ENCODE results near the gene MUC12. TPM values are rescaled to one million over a fixed set of nuclear protein-coding genes. Genes with fewer than 3 reads are reported as not detected.
"Not testable (repeated sequence)": the region's sequence is repeated elsewhere in the genome, so short reads cannot be mapped to it uniquely, and the experiment has no call there.

MUC12 gene
- polyA plus RNA-seq, 4 donors = 2.6 to 31.8 (median 17.0) TPM

DNA sequence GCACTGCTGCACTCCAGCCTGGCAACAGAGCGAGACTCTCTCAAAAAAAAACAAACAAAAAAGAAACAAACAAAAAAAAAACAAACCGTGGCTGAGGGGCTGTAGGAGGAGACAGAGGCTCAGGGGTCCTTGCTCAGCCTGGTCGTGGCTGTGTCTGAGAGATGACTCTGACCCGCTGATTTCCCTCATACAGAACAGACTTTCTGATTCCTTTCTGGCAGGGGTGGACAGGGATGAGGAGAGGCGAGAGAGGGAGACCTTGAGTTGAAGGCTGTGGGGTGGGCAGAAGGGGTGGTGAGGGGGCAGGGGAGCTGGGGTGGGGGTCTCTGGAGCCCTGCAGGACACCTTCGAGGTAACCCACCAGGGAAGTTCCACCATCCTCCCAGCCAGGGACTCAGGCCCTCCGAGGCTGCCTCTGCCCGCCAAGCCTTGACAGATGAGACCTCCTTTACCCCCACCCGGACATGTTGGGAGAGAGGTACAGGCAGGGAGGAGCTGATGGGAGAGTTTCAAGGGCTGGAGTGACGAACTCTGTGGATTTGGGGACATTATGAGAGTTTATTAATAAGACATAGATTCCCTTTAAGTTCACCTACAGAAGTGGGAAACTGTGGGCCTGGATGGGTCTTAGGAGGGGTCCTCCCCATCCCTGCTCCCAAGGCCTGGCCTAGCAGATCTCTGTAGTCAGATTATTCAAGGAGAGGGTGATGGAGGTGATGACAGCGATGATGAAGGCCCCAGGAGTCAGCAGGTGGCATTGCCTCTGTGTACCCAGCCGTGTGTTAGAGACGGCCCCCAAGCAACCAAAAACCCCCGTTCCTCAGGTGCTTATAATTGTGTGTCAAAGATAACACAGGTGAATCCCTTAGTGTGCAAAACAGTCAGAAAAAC lies 2.0 kb downstream of the MUC12 start:
- peaks cover 0 to 35% (median 8%) of the 10 kb centered on the region in 3 donors for H3K36me3 ChIP-seq (ENCODE audit: control insufficient read depth in 3 of 3, insufficient read depth in 2 of 3, low read depth in 1 of 3, low read length in 3 of 3)
- H3K27me3 ChIP-seq (ENCODE audit: control insufficient read depth in 3 of 3, insufficient read depth in 3 of 3, low read length in 3 of 3) = peaks cover 0 to 19% (median 13%) of the 10 kb centered on the region in 3 donors
- FAIRE-seq (no peak), DNase-seq (no peak)
- H3K4me3 ChIP-seq (ENCODE audit: low read depth in 1 of 3, low read length in 3 of 3) = no peak overlapping the region
- WGBS, 3 donors = 52 to 61% (median 61%) methylated on average over 14 of the region's 14 CpGs
- peaks cover 0 to 17% of the 10 kb centered on the region in 2 donors for H3K9me3 ChIP-seq (ENCODE audit: control insufficient read depth in 2 of 2, insufficient read depth in 1 of 2, low read depth in 1 of 2, low read length in 1 of 2)
- no peak overlapping the region for H3K27ac ChIP-seq (ENCODE audit: low read depth in 1 of 3, low read length in 2 of 3)
- peaks cover 0 to 34% (median under 1%) of the 10 kb centered on the region in 3 donors for H3K4me1 ChIP-seq (ENCODE audit: control insufficient read depth in 3 of 3, insufficient read depth in 2 of 3, low read depth in 1 of 3, low read length in 2 of 3)

DNA sequence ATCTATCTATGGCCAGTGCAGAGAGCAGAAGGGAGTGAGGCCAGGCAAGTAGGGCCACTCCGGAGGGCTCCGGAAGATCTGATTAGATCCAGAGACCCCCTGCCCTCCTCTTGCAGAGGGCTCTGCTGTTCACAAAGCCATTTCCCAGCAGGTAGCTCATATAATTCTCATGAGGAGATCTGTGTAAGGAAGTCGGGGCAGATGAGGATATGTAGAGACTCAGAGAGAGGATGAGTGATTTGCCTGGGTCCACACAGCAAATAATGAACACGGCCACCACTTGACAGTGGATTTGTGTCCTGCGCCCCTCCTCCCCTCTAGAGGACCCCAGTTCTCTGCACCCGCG lies 2.6 kb downstream of the MUC12 start:
- Histone ChIP-seq H3K4me3 (ENCODE audit: low read depth in 1 of 3, low read length in 3 of 3) (no peak overlapping the region), H3K36me3 (ENCODE audit: control insufficient read depth in 3 of 3, insufficient read depth in 2 of 3, low read depth in 1 of 3, low read length in 3 of 3) (peaks cover 0 to 31% (median 8%) of the 10 kb centered on the region in 3 donors), H3K4me1 (ENCODE audit: control insufficient read depth in 3 of 3, insufficient read depth in 2 of 3, low read depth in 1 of 3, low read length in 2 of 3) (peaks cover 0 to 29% (median 0%) of the 10 kb centered on the region in 3 donors), H3K27me3 (ENCODE audit: control insufficient read depth in 3 of 3, insufficient read depth in 3 of 3, low read length in 3 of 3) (peaks cover 0 to 13% (median 8%) of the 10 kb centered on the region in 3 donors), H3K9me3 (ENCODE audit: control insufficient read depth in 2 of 2, insufficient read depth in 1 of 2, low read depth in 1 of 2, low read length in 1 of 2) (peaks cover 0 to 17% of the 10 kb centered on the region in 2 donors), H3K27ac (ENCODE audit: low read depth in 1 of 3, low read length in 2 of 3) (no peak overlapping the region)
- no peak for DNase-seq
- FAIRE-seq = no peak
- 60 to 73% (median 62%) methylated on average over 7 of the region's 7 CpGs for WGBS, 3 donors

DNA sequence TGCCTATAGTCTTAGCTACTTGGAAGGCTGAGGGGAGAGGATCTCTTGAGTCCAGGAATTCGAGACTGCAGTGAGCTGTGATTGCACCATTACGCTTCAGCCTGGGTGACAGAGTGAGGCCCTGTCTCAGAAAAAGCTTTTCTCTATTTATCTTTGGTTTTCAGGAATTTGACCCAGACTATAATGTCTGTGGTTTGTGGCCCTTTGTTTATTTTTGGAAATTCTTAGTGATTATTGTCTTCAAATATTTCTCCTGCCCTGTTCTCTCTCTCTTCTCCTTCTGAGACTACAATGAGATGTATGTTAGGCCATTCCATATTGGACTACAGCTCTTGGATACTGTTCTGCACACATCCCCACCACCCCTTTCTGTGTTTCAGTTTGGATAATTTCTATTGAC lies 4.7 kb downstream of the MUC12 start:
- no peak for DNase-seq
- no peak for FAIRE-seq
- Histone ChIP-seq H3K27ac (ENCODE audit: low read depth in 1 of 3, low read length in 2 of 3) (no peak overlapping the region), H3K9me3 (ENCODE audit: control insufficient read depth in 2 of 2, insufficient read depth in 1 of 2, low read depth in 1 of 2, low read length in 1 of 2) (peaks cover 0 to 17% of the 10 kb centered on the region in 2 donors), H3K36me3 (ENCODE audit: control insufficient read depth in 3 of 3, insufficient read depth in 2 of 3, low read depth in 1 of 3, low read length in 3 of 3) (peaks cover 0 to 10% (median 2%) of the 10 kb centered on the region in 3 donors), H3K27me3 (ENCODE audit: control insufficient read depth in 3 of 3, insufficient read depth in 3 of 3, low read length in 3 of 3) (peaks cover 0 to 3% (median 0%) of the 10 kb centered on the region in 3 donors), H3K4me1 (ENCODE audit: control insufficient read depth in 3 of 3, insufficient read depth in 2 of 3, low read depth in 1 of 3, low read length in 2 of 3) (peaks cover 0 to 19% (median 0%) of the 10 kb centered on the region in 3 donors), H3K4me3 (ENCODE audit: low read depth in 1 of 3, low read length in 3 of 3) (no peak overlapping the region)
- WGBS, 3 donors = 69 to 92% (median 85%) methylated on average over 2 of the region's 2 CpGs

DNA sequence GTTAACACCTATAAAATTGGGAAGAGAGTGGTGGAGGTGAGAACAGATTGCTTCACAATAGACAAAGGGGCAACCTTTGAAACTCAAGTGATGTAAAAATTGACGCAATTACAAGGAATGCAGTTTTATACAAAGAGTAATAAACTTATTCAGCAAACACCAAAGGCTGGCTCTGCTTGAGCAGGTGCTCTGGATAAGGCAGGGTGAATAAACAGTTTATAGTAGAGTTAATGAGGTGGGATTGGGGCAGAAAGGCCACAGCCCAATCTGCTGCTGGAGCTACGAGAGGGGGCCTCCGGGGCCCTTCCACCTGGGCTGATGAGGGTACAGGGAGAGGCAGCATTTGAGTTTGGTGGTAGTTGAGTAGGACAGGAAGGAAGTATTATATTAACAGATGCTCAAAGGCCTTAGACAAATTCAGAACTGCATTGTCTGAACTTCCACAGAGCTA lies 6.0 kb downstream of the MUC12 start:
- WGBS, 3 donors = 8 to 38% (median 30%) methylated on average over 3 of the region's 3 CpGs

DNA sequence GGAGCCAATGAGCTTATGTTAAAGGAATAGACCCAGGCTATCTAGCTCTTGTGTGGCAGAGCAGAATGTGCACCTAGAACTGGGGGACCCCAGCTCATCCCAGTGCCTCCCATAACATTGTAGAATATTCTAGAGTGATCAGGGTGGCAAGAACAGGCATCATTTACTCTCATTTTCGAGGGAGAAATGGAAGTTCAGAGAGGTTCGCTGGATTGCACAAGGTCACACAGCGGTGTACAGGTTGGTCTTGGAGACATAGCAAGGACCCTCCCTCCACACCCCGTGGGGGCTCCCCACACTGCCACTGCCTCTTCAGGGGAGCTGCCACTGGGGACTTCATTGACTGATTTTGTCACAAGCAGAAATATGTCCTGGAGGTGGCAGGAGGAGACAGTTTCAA lies 8.9 kb downstream of the MUC12 start:
- Histone ChIP-seq H3K9me3 (ENCODE audit: control insufficient read depth in 2 of 2, insufficient read depth in 1 of 2, low read depth in 1 of 2, low read length in 1 of 2) (peaks cover 0 to 17% of the 10 kb centered on the region in 2 donors), H3K4me1 (ENCODE audit: control insufficient read depth in 3 of 3, insufficient read depth in 2 of 3, low read depth in 1 of 3, low read length in 2 of 3) (peaks cover 0 to 16% (median 0%) of the 10 kb centered on the region in 3 donors), H3K4me3 (ENCODE audit: low read depth in 1 of 3, low read length in 3 of 3) (no peak overlapping the region), H3K27ac (ENCODE audit: low read depth in 1 of 3, low read length in 2 of 3) (no peak overlapping the region), H3K27me3 (ENCODE audit: control insufficient read depth in 3 of 3, insufficient read depth in 3 of 3, low read length in 3 of 3) (no peaks in the 10 kb centered on the region), H3K36me3 (ENCODE audit: control insufficient read depth in 3 of 3, insufficient read depth in 2 of 3, low read depth in 1 of 3, low read length in 3 of 3) (no peaks in the 10 kb centered on the region)
- FAIRE-seq (no peak), DNase-seq (no peak)
- 83 to 85% (median 85%) methylated on average over 4 of the region's 4 CpGs for WGBS, 3 donors

More for the DNA sequence above, 6.0 kb downstream of the MUC12 start:
- H3K27ac ChIP-seq (ENCODE audit: low read depth in 1 of 3, low read length in 2 of 3) = peak overlapping the region in 2 of 3 donors; percentile 61 to 77
- FAIRE-seq = no peak
- peaks cover 0 to 17% of the 10 kb centered on the region in 2 donors for H3K9me3 ChIP-seq (ENCODE audit: control insufficient read depth in 2 of 2, insufficient read depth in 1 of 2, low read depth in 1 of 2, low read length in 1 of 2)
- DNase-seq = peak; percentile 81 to 83
- H3K4me3 ChIP-seq (ENCODE audit: low read depth in 1 of 3, low read length in 3 of 3) = no peak overlapping the region
- peaks cover 0 to 3% (median 0%) of the 10 kb centered on the region in 3 donors for H3K27me3 ChIP-seq (ENCODE audit: control insufficient read depth in 3 of 3, insufficient read depth in 3 of 3, low read length in 3 of 3)
- peaks cover 0 to 2% (median 0%) of the 10 kb centered on the region in 3 donors for H3K36me3 ChIP-seq (ENCODE audit: control insufficient read depth in 3 of 3, insufficient read depth in 2 of 3, low read depth in 1 of 3, low read length in 3 of 3)
- peaks cover 0 to 13% (median 0%) of the 10 kb centered on the region in 3 donors for H3K4me1 ChIP-seq (ENCODE audit: control insufficient read depth in 3 of 3, insufficient read depth in 2 of 3, low read depth in 1 of 3, low read length in 2 of 3)

DNA sequence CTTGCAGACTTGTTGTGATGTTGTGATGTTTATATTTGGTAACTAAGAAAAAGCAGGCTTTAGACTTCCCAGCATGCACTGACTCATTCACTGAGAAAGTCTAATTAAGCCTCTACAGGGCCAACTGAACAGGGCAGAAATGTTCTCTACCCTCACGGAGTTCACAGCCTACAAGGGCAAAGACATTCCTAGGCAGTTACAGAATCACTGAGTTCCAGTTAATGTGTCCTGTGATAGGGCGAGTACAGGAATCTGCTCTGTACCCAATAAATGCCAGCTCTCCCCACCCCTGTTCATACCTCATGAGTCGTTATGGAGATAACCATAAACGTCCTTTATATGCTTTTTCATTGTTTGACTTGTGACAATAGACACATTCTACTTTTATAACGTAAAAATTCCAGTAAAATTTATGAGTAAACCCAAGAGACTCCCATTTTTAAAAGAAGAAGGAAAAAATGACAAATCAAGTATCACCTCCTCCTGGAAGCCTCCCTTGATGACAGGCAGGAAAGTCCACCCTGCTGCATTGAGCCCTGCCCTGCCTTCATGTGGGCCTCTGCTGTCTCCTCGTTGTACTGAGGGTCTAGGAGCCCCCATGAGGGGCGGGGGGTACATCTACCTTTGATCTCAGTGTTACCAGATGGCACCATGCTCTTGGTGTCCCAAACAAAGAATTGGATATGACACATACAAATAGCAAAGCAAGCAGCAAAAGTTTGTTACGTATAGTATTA lies 14.3 kb downstream of the MUC12 start:
- no peaks in the 10 kb centered on the region for H3K27me3 ChIP-seq (ENCODE audit: control insufficient read depth in 3 of 3, insufficient read depth in 3 of 3, low read length in 3 of 3)
- peak overlapping the region; percentile 42 to 51 (median 43) for H3K27ac ChIP-seq (ENCODE audit: low read depth in 1 of 3, low read length in 2 of 3)
- no peaks in the 10 kb centered on the region for H3K9me3 ChIP-seq (ENCODE audit: control insufficient read depth in 2 of 2, insufficient read depth in 1 of 2, low read depth in 1 of 2, low read length in 1 of 2)
- FAIRE-seq = no peak
- 15 to 52% (median 27%) methylated on average over 8 of the region's 8 CpGs for WGBS, 3 donors
- no peaks in the 10 kb centered on the region for H3K36me3 ChIP-seq (ENCODE audit: control insufficient read depth in 3 of 3, insufficient read depth in 2 of 3, low read depth in 1 of 3, low read length in 3 of 3)
- peak; percentile 76 to 97 for DNase-seq
- H3K4me1 ChIP-seq (ENCODE audit: control insufficient read depth in 3 of 3, insufficient read depth in 2 of 3, low read depth in 1 of 3, low read length in 2 of 3) = peaks cover 0 to 4% (median 0%) of the 10 kb centered on the region in 3 donors
- no peak overlapping the region for H3K4me3 ChIP-seq (ENCODE audit: low read depth in 1 of 3, low read length in 3 of 3)

DNA sequence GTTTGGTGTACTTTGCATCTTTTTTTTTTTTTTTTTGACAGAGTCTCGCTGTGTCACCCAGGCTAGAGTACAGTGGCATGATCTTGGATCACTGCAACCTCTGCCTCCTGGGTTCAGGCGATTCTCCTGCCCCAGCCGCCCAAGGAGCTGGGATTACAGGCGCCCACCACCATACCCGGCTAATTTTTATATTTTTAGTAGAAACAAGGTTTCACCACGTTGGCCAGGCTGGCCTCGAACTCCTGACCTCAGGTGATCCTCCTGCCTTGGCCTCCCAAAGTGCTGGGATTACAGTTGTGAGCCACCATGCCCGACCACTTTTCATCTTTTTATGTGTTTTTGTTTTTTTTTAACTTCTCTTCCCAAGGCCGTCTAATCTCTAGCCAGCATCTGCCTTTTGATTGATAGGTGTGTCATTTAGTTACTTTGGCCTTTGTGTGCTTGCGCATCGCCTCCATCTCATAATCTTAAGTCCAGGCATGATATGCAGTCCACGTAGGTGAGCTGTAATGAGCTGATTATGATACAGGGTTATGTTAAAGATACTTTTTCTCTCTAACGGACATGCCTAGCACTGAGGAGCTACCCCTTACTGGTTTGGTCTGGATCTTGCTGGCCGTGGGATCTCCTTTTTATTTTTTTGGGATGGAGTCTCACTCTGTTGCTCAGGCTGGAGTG lies 15.0 kb downstream of the MUC12 start:
- WGBS, 3 donors = 28 to 59% (median 40%) methylated on average over 14 of the region's 14 CpGs
- not testable (repeated sequence) for H3K36me3 ChIP-seq (ENCODE audit: control insufficient read depth in 3 of 3, insufficient read depth in 2 of 3, low read depth in 1 of 3, low read length in 3 of 3); H3K4me3 ChIP-seq (ENCODE audit: low read depth in 1 of 3, low read length in 3 of 3); FAIRE-seq; H3K4me1 ChIP-seq (ENCODE audit: control insufficient read depth in 3 of 3, insufficient read depth in 2 of 3, low read depth in 1 of 3, low read length in 2 of 3); H3K9me3 ChIP-seq (ENCODE audit: control insufficient read depth in 2 of 2, insufficient read depth in 1 of 2, low read depth in 1 of 2, low read length in 1 of 2); H3K27me3 ChIP-seq (ENCODE audit: control insufficient read depth in 3 of 3, insufficient read depth in 3 of 3, low read length in 3 of 3)
- DNase-seq = peak in 1 of 2 donors; percentile 85
- H3K27ac ChIP-seq (ENCODE audit: low read depth in 1 of 3, low read length in 2 of 3) = peak overlapping the region in 1 of 3 donors; percentile 43

Measured in small intestine (tissue), 7 donors.